Suprapubic skin (tissue), 4 donors: Measurements from ENCODE around the gene TBC1D9.

Source experiments
- CTCF ChIP-seq, 2 donors: fragments of 200-600 bp in 1 of 2; fragments of 450-650 bp in 1 of 2; sonication (generic) in 1 of 2; IDR thresholded peaks; one replicate each; pipeline ENCODE4 v1.5.1; 2016 to 2019; ENCODE audit warnings: antibody characterized with exemption in 2 of 2, mild to moderate bottlenecking in 1 of 2, moderate library complexity in 1 of 2
- POLR2A ChIP-seq, 2 donors: fragments of 450-650 bp; IDR thresholded peaks; one replicate each; pipeline ENCODE4 v1.6.1; 2017; ENCODE audit warnings: antibody characterized with exemption in 2 of 2, mild to moderate bottlenecking in 2 of 2, moderate library complexity in 2 of 2
- POLR2AphosphoS5 ChIP-seq, 3 donors: sonication (generic); formaldehyde crosslinking; IDR thresholded peaks; one replicate each; pipeline ENCODE4 v1.6.1; 2017; ENCODE audit warnings: antibody characterized with exemption in 3 of 3

GRCh38 chr4:140720387-140721304, 35.5 kb downstream of the TBC1D9 start:
- no peak for TF ChIP-seq CTCF (IDR thresholded peaks at IDR 0.05)
- no peak for TF ChIP-seq POLR2A (IDR thresholded peaks at IDR 0.05)
- TF ChIP-seq POLR2AphosphoS5 (IDR thresholded peaks at IDR 0.05), result no peak
